NCI-H2171 treated with DMSO at 0.1 percent for 48 hours (cell line): Measurements from ENCODE around the gene OR1D5.
"Not testable (repeated sequence)": the region's sequence is repeated elsewhere in the genome, so short reads cannot be mapped to it uniquely, and the experiment has no call there.

Experiments
- DNase-seq: peaks from one replicate; lab custom pipeline; 2025; lab: John Stamatoyannopoulos, UW

OR1D5 gene

DNA sequence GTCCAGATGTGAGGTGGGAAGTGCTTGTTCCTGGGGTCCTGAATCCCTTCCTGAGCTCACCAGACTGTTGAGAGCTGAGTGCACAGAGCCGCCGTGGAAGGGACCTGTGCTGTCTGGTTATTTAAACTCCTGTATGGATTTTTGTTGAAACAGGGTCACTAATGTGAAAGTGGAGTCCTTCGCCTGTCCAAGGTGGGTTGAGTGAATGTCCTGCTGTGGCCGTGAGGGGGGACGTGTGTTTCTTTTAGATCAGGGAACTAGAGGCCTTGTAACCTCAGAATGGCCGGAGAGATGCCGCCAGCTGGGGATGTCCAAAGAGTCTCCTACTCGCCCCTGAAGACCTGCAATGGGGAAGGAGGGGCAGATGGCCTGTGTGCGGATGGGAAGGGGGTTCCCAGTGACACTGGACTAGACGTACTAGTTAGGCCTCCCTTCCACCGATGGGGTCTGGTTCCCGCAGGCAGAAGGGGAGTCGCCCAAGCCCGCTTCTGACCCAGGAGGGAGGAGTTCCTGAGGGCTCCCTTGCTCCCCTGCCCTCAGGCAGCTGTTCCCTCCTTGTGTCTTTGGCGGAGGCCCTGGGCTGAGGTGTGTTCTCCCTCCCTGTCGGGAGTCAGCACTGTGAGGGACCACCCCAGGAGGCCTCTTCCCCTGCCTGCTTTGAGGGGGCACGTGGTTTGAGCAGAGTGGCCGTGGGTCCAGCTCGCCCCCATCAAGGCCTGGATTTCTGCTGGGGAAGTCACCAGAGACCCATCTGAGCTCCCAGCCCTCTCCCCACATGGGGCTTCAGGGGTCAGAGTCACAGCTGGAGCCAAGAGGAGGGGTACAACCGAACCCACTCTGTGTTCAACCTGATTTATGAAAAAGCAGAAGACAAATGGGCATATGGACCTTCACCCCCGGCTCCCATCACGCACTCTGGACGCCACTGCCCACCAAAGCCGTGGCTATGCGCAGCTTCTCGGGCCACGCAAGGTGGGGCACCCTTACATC, 30.9 kb downstream of the OR1D5 start:
- DNase-seq: no peak

DNA sequence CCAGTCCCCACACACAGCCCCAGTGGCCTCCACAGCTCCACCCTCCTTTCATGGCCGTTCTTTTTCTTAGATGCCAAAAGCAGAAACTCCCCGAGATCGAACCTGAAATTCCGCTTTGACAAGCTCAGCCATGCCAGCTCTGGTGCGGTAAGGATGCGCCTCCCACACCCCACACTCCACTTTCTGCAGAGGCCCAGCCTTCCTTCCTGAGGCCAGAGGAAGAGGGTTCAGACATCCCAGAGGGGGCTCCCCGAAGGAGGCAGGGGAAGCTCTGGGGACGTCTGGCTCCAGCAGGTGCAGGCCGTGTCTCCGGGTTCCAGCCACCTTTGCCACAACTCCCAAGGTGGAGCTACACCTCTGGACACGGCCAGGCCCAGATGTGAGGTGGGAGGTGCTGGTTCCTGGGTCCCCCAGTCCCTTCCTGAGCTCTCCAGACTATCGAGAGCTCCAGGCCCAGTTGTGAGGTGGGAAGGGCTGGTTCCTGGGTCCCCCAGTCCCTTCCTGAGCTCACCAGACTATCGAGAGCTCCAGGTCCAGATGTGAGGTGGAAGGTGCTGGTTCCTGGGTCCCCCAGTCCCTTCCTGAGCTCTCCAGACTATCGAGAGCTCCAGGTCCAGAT, 32.4 kb downstream of the OR1D5 start:
- DNase-seq: not testable (repeated sequence)

DNA sequence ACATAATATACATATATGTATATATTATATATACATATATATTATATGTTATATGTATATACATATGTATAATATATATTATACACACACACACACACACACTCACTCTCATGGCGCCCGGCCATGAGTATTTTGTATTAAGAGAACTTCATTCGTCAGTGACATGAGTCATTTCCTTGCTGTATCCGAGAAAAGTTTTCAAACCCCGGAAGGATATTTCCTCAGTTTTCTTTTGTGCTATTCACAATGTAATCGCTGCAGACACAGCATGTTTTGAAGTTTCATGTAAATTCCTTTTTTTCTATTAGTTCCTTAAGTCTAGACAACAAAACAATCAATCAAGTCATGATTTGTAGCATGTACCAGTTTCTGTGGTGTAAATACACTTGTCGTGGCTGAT, 33.3 kb downstream of the OR1D5 start:
- no peak for DNase-seq

DNA sequence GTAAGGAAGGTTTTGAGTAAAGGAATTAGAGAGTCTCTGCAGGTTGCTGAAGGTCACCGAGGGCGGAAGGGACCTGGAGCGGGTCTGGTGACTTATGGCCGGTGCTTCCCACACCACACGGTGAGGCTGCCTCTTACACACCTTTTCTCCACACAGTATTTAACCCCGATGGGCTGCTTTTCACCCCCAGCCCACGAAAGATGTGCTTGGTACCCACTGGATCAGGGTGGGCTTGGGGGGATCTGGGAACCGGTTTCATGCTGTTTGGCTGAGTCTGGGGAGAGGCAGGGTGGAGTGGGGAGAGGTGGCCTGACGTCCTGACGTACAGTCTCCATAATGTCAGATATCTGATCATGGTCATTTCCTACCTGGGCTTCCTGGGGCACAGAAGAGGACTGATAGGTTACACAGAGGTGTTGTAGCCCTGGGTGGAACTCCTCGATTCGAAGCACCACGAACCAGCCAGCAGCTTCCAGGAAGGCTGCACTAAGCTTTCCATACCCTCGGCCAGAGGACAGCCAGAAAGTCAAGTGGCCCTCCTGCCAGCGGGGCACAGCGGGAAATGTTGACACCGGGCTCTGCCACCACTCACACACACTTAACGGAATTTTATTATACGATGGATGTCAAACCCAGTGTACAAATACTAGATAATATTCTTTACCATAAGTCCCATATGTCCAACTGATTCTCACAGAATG, 34.0 kb downstream of the OR1D5 start:
- no peak for DNase-seq

DNA sequence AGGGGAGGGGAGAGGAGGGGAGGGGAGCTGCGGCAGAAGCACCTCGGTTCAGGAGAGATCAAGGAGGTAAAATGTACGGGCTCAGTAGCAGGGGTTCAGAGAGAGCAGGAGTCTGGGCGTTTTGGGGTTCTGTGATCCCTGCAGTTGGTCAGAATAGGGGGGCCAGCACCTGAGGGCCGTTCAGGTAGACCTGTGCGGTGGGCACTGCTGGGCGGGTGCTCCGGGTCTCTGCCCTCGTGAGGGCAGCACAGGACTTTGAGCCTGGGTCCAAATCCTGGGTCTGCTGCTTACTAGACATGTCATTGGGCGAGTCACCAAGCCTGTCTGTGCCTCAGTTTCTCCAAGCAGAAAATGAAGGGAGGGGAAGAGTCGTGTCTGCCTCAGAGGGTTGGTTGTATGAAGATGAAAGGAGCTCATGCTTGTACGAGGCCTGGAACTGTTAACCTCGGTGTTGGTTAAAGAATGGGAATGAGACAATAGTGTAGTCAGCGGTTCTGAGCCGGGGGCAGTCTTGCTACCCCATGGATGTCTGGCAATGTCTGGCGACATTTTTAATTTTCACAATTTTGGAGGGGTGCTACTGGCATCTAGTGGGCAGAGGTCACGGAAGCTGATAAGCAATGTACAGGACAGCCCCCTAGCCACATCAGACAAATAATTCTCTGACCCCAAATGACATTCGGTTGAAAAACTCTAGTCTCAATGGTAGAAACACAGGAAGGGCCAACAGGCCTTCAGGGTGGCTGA, 35.4 kb downstream of the OR1D5 start:
- DNase-seq: no peak

DNA sequence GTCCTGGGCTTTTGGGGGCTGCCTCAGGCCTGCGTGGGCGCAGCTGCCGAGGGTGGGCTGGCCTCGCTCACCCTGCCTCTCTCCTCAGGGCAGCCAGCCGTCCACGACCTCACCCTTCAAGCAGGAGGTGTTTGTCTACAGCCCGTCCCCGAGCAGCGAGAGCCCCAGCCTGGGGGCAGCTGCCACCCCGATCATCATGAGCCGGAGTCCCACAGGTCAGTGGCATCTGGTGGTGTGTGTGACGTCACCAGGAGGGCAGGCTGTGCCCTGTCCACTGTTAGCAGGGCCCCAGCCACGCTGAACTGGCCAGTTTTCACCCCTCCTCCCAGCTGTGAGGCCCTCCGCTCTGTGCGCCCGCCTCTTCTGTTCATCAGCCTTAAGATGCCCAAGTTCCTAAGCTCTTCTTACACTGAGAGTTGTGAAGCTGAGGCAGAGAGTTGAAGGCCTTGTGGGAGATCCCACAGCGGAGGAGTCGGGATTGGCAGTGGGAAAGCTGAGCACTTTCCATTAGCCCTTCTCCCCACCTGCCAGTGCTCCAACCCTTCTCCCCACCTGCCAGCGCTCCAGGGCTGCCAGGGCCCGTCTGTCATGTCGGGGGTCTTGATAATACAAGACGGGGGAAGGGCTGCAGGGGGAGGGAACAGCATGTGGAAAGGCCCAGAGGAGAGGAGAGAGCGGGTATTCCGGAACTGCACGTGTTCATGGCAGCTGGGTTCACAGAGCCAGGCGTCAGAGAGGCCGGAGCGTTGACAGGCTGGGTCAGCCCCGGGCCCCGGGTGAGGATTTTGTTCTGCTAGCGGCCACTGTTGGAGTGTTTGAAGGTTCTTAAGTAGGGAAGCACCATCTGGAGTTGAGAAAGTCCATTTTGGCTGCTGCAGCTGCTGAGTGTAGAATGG, 36.3 kb downstream of the OR1D5 start:
- peak; percentile 81 for DNase-seq

DNA sequence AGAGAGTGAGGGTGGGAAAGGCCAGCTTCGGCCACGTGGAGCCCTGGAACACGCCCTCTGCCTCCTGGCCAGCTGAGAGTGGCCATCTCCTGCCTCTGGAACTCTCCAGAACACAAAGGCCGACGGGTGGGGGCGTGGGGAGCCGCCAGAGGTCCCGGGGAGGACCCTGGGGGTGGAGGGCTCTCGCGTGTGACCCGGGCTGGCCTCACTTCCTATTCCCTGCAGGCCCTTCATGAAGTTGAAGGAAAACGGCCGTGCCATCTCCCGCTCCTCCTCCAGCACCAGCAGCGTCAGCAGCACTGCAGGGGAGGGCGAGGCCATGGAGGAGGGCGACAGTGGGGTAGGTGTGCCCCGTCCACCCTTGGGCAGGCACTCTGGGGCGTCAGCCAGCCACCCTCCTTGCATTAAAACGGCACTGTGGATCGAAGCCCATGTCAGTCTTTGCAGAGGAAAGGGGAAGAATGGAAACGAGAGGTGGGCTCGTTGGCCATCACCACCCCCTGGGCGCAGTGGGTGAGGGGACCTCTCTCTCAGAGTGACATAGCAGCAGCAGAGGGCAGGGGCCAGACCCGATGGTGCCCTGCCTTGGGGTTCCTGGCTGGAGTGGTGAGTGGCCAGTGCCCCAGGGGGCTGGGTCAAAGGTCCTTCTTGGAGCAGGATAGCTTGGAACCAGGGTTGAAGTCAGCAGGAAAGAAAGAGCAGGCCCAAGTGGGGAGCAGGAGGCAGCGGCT, 37.1 kb downstream of the OR1D5 start:
- DNase-seq: no peak

DNA sequence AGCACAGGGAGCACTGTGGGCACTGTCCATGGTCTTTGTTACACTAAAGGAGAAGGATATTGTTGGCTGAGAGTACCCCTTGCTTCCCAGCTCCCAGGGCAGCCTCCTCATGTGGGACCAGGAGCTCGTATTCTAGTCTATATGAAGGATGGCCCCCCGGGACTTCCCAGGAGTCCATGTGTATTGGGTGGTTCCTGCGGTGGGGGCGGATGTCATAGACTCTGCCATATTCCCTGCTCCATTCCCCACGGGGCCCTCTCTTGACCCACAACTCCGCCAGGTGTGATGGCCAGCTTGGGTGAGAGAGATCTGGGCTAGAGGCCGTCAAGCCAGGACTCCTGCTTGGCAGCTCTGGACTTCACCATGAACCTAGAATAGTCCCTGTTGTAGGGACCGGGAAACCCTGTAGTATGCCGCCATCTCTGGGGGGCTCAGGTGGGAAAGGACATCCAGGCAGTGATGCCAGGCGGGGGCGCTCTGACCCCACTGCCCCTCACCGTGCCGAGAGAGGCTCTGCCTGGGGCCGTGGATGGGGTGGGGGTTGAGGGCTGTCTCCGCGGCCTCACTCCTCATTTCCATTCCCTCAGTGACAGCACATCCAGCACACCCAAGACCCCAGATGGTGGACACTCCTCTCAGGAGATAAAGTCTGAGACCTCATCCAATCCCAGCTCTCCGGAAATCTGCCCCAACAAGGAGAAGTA, 37.8 kb downstream of the OR1D5 start:
- DNase-seq: no peak

DNA sequence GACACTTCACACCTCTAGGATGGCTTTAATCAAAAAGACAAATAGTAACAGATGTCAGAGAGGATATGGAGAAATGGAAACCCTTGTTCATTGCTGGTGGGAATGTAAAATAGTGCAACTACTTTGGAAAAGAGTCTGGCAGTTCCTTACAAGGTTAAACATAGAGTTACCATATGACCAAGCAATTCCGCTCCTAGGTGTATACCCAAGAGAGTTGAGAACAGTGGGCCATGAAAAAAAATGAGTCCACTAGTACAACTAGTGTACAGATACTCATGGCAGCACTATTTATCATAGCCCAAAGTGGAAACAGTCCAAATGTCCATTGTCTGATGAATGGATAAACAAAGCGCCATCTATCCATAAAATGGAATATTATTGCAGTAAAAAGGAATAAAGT, 39.1 kb downstream of the OR1D5 start:
- DNase-seq: no peak

DNA sequence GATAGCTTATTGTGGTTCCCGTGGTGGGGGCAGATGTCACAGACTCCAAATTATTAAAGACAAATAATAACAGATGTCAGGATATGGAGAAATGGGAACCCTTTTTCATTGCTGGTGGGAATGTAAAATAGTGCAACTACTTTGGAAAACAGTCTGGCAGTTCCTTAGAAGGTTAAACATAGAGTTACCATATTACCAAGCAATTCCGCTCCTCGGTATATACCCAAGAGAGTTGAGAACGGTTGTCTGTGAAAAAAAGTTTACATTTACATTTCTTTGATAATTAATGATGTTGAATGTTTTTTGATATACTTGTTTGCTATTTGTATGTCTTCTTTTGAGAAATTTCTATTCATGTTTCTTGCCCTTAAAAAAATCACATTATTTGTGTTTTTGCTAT, 41.2 kb downstream of the OR1D5 start:
- DNase-seq: no peak

DNA sequence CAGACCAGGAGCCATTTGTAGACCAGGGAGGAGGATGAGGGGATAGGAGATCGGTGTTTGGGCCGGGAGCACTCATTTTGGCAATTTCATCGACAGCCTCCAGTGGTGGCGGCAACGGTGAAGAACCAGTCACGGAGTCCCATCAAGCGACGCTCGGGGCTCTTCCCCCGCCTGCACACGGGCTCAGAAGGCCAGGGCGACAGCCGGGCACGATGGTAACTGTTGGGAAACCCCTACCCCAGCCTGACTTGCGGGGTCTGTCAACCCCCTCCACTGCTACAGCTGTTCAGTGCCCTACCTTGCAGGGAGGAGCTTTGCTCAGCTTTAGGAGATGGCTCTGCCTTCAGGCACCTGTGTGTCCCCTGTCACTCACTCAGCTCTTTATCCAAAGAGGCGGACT, 43.0 kb downstream of the OR1D5 start:
- no peak for DNase-seq

DNA sequence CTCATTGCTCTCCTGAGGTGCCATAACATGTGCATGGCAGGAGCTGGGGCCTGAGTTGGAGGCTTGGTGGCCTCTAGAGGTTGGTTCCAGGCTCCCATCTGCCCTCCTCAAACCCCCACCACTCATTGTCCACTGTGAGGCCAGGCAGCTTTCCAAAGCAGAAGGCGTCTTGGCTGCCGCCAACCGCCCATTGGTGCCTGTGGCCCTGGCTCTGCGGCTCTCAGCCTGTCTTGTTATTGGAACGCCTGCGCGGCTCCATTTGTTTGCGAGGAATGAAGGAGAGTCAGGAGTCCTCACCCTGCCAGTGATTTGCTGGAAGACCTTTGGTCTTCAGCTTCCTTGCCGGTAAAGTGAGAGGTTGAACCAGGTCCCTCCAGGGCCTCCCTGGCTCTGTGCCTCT, 43.6 kb downstream of the OR1D5 start:
- DNase-seq: no peak

DNA sequence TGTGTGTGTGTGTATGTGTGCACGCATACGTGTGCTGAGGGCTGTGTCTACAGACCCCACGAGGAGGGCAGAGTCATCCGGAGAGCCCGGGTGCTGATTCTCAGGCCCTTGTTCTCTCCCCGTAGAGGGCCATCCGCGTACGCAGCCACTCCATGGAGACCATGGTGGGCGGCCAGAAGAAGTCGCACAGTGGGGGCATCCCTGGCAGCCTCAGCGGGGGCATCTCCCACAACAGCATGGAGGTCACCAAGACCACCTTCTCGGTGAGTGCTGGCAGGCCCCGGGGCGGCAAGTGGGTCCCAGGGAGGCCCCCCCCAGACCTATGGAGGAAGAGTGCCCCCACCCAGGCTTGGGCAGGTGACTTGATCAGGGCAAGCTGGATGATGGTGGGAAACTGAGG, 45.5 kb downstream of the OR1D5 start:
- DNase-seq: no peak

DNA sequence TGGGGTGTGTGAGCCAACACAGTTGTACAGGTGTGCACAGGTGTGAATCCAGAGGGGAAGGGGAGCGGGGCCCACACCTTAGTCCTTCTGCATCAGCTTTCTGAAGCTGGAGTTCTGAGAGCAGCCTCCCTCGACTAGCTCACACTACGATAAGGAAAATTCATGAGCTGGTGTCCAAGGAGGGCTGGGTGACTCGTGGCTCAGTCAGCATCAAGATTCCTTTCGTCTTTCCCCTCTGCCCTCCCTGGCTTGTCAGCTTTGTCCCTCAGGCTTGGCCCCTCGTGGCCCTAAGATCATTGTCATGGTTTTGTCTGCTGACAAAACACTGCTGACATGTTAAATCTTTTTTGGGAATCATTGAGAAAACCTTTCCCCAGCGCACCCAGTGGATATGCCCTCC, 47.5 kb downstream of the OR1D5 start:
- no peak for DNase-seq

DNA sequence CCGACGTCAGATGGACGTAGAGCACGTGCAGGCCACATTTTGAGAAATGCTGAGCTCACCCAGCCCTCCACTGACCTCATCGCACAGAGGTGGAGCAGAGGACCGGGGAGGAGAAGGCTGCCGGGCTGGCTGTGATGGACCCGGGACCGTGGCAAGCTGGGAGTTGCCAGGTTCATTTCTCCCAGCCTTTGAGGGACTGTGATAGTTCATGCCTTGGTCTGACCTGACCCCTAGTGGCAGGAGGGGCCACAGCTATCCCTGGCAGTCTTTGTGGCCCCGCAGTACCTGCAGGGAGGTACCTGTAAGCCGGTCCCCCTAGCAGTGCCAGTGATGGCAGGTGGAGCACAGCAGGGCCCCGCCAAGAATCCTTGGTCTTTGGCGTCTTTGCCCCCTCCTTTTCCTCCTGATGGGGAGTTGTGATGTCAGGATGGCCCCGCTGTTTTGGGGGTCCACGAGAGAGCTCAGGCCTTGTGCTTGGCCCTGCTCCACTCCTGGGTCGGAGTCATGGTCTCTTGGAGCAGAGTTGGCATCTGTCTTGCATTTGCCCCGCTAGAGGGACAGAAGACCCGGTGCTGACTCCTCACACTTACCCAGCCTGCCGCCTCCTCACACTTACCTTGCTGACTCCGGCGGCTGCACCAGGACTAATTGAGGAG, 50.4 kb downstream of the OR1D5 start:
- DNase-seq: peak; percentile 76
